ENCODE measurements around the gene CDSN. TPM values are rescaled to one million over a fixed set of nuclear protein-coding genes. Genes with fewer than 3 reads are reported as not detected.

The CDSN gene
- total and polyA plus RNA-seq, 2 experiments from 2014 or later: not detected

DNA sequence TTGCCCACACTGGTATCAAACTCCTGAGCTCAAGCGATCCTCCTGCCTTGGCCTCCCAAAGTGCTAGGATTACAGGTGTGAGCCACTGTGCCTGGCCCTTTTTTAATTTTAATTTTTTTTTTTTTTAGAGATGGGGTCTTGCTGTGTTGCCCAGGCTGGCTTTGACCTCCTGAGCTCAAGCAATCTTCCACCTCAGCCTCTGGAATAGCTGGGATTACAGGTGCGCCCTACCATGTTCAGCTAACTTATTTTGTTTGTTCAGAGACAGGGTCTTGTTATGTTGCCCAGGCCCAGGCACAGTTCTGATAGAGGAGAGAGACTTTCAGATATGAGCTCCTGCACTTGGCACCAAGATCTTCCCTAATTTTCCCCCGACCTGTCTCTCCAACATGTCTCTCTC is 10.5 kb upstream of the CDSN start:
- H3K79me2 ChIP-seq: no peaks in the 10 kb centered on the region
- H3K4me1 ChIP-seq (ENCODE audit: insufficient read depth): peaks cover 3% of the 10 kb centered on the region
- H3K4me2 ChIP-seq: no peak overlapping the region
- H3K9me3 ChIP-seq (ENCODE audit: low read depth): no peaks in the 10 kb centered on the region
- H3K27me3 ChIP-seq: no peaks in the 10 kb centered on the region
- DNase-seq (ENCODE audit: low spot score): no peak
- no peaks in the 10 kb centered on the region for H3K9me2 ChIP-seq (replicated peaks; ENCODE audit: insufficient read depth)
- no peak overlapping the region for H3K27ac ChIP-seq
- 98% methylated on average over 3 of the region's 3 CpGs for WGBS (ENCODE audit: low lambda C conversion rate, missing lambda C conversion rate)
- H3K4me3 ChIP-seq: no peak overlapping the region
- H4K20me1 ChIP-seq (ENCODE audit: insufficient read depth, poor library complexity, severe bottlenecking): no peaks in the 10 kb centered on the region
- H3K36me3 ChIP-seq (replicated peaks; ENCODE audit: insufficient read depth, low read depth): no peaks in the 10 kb centered on the region
- no peak overlapping the region for H2AFZ ChIP-seq
- TF ChIP-seq, protein P1, sequence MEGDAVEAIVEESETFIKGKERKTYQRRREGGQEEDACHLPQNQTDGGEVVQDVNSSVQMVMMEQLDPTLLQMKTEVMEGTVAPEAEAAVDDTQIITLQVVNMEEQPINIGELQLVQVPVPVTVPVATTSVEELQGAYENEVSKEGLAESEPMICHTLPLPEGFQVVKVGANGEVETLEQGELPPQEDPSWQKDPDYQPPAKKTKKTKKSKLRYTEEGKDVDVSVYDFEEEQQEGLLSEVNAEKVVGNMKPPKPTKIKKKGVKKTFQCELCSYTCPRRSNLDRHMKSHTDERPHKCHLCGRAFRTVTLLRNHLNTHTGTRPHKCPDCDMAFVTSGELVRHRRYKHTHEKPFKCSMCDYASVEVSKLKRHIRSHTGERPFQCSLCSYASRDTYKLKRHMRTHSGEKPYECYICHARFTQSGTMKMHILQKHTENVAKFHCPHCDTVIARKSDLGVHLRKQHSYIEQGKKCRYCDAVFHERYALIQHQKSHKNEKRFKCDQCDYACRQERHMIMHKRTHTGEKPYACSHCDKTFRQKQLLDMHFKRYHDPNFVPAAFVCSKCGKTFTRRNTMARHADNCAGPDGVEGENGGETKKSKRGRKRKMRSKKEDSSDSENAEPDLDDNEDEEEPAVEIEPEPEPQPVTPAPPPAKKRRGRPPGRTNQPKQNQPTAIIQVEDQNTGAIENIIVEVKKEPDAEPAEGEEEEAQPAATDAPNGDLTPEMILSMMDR (IDR thresholded peaks at IDR 0.05; ENCODE audit: poor library complexity): no peak
- TF ChIP-seq EZH2 (IDR thresholded peaks at IDR 0.05; ENCODE audit: borderline replicate concordance) (no peak), EZH2phosphoT487 (IDR thresholded peaks at IDR 0.05; ENCODE audit: low read depth, severe bottlenecking, unreplicated experiment) (no peak)

DNA sequence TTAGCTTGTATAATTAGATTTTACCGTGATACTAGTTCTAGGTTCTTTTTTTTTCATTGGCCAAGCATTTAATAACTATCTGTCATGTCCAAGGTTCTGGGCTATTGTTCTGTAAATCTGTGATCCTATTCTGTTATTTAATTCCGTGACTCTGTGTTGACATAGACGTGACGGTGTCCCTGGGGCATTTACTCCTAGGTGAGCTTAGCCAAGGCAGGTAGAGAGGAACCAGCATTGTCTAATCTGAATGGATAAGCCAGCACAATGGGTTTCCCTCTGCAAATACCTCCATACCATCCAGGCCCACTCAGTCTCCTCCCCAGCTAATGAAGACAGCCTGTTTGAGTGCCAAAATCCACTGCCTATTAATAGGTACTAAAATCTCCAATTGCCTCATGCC is 8.9 kb upstream of the CDSN start:
- no peak overlapping the region for H3K4me3 ChIP-seq
- no peak overlapping the region for H3K27ac ChIP-seq
- H4K20me1 ChIP-seq (ENCODE audit: insufficient read depth, poor library complexity, severe bottlenecking): no peaks in the 10 kb centered on the region
- 45% methylated on average over 4 of the region's 4 CpGs for WGBS (ENCODE audit: low lambda C conversion rate, missing lambda C conversion rate)
- H3K4me2 ChIP-seq: no peak overlapping the region
- H3K9me2 ChIP-seq (replicated peaks; ENCODE audit: insufficient read depth): no peaks in the 10 kb centered on the region
- H2AFZ ChIP-seq: no peak overlapping the region
- H3K9me3 ChIP-seq (ENCODE audit: low read depth): no peaks in the 10 kb centered on the region
- TF ChIP-seq EZH2phosphoT487 (IDR thresholded peaks at IDR 0.05; ENCODE audit: low read depth, severe bottlenecking, unreplicated experiment): no peak
- TF ChIP-seq, protein P1 (IDR thresholded peaks at IDR 0.05; ENCODE audit: poor library complexity): no peak
- no peak for TF ChIP-seq EZH2 (IDR thresholded peaks at IDR 0.05; ENCODE audit: borderline replicate concordance)
- H3K27me3 ChIP-seq: no peaks in the 10 kb centered on the region
- no peaks in the 10 kb centered on the region for H3K36me3 ChIP-seq (replicated peaks; ENCODE audit: insufficient read depth, low read depth)
- no peak for DNase-seq (ENCODE audit: low spot score)
- H3K79me2 ChIP-seq: no peaks in the 10 kb centered on the region
- peaks cover 3% of the 10 kb centered on the region for H3K4me1 ChIP-seq (ENCODE audit: insufficient read depth)

DNA sequence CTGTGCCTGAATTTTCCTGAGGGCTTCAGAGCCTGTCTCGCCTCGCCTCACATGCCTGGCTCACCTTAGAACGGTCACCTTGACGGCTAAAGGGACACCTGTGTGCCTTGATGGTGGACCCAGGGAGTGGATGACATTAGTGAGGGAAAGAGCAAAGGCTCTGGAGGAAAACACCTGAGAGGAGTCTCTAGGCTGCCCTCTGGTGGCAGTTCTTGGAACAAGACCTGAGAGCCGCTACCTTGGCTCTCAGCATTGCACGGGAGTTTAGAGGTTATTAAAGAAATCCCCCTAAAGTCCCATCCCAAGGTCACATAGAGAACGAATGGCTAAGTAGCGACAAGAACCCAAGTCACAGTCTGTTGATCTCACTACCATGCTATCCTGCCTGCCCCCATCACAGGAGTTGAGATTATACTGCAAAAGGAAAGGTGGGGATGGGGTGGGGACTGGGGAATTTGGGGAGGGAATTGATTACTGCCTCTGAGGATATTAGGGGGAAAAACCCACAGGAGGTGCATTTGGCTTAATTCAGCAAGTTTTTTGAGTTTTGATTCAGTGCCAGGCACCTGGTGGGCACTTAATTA is 7.9 kb upstream of the CDSN start:
- TF ChIP-seq, protein P1 (IDR thresholded peaks at IDR 0.05; ENCODE audit: poor library complexity): peak; percentile 81
- TF ChIP-seq EZH2 (IDR thresholded peaks at IDR 0.05; ENCODE audit: borderline replicate concordance) (no peak), EZH2phosphoT487 (IDR thresholded peaks at IDR 0.05; ENCODE audit: low read depth, severe bottlenecking, unreplicated experiment) (no peak)
- peaks cover 3% of the 10 kb centered on the region for H3K4me1 ChIP-seq (ENCODE audit: insufficient read depth)

More for the DNA sequence above, 7.9 kb upstream of the CDSN start:
- WGBS (ENCODE audit: low lambda C conversion rate, missing lambda C conversion rate): 8% methylated on average over 8 of the region's 8 CpGs
- H3K36me3 ChIP-seq (replicated peaks; ENCODE audit: insufficient read depth, low read depth): no peaks in the 10 kb centered on the region
- no peak overlapping the region for H3K4me3 ChIP-seq
- H3K79me2 ChIP-seq: no peaks in the 10 kb centered on the region
- no peaks in the 10 kb centered on the region for H3K27me3 ChIP-seq
- no peak overlapping the region for H2AFZ ChIP-seq
- H3K4me2 ChIP-seq: no peak overlapping the region
- no peaks in the 10 kb centered on the region for H3K9me2 ChIP-seq (replicated peaks; ENCODE audit: insufficient read depth)
- no peak overlapping the region for H3K27ac ChIP-seq
- DNase-seq (ENCODE audit: low spot score): peak; percentile 81
- no peaks in the 10 kb centered on the region for H3K9me3 ChIP-seq (ENCODE audit: low read depth)
- no peaks in the 10 kb centered on the region for H4K20me1 ChIP-seq (ENCODE audit: insufficient read depth, poor library complexity, severe bottlenecking)
